ENCODE measurements around the gene DHRS12.

Gene DHRS12

DNA sequence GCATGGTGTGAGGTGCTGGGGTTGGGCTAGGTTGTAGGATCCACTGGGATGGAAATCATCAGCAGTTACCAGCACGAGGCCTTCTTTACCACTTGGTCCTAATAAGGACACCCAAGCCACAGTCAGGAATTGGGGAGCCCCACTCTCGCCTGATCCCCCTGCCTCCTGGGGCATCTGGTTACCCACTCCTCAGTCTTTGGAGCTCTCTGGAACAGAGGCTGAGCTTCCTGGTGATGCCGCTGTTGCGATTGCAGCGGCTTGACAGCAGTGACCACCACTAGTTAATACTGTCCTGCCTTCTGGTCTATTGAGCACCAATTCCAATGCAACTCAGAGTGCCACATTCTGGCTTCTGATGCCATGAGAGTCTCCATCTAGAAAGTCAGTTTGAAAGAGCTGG is 27.6 kb upstream of the DHRS12 start:
- DNase-seq (ENCODE audit: extremely low read depth, insufficient read length), result no peak
- TF ChIP-seq, protein P1, sequence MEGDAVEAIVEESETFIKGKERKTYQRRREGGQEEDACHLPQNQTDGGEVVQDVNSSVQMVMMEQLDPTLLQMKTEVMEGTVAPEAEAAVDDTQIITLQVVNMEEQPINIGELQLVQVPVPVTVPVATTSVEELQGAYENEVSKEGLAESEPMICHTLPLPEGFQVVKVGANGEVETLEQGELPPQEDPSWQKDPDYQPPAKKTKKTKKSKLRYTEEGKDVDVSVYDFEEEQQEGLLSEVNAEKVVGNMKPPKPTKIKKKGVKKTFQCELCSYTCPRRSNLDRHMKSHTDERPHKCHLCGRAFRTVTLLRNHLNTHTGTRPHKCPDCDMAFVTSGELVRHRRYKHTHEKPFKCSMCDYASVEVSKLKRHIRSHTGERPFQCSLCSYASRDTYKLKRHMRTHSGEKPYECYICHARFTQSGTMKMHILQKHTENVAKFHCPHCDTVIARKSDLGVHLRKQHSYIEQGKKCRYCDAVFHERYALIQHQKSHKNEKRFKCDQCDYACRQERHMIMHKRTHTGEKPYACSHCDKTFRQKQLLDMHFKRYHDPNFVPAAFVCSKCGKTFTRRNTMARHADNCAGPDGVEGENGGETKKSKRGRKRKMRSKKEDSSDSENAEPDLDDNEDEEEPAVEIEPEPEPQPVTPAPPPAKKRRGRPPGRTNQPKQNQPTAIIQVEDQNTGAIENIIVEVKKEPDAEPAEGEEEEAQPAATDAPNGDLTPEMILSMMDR (IDR thresholded peaks at IDR 0.05; ENCODE audit: insufficient read depth, low read length, poor library complexity, severe bottlenecking), result no peak
- no peak overlapping the region for H3K4me3 ChIP-seq (replicated peaks; ENCODE audit: low read depth, low read length)
- no peaks in the 10 kb centered on the region for H3K36me3 ChIP-seq (ENCODE audit: control insufficient read depth, insufficient read depth, low read length)
- H3K27me3 ChIP-seq (replicated peaks; ENCODE audit: control insufficient read depth, insufficient read depth, low read length), result no peaks in the 10 kb centered on the region

DNA sequence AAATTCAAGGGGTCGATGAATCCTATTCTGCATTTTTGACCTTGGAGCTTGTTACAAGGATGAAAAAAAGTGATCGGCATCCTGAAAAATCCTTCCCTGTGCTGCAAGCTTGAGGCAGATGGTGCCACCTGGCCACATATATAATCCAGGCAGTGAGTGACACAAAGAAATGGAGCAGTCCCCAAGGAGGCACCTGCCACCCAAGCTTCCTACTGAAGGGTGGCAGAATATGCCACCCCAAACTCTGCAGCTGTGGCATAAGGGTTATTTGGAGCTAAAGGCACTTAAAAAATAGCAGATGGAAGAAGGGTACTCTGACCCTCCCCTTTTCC is 25.6 kb upstream of the DHRS12 start:
- Histone ChIP-seq H3K4me3 (replicated peaks; ENCODE audit: low read depth, low read length) (no peak overlapping the region), H3K36me3 (ENCODE audit: control insufficient read depth, insufficient read depth, low read length) (no peaks in the 10 kb centered on the region), H3K27me3 (replicated peaks; ENCODE audit: control insufficient read depth, insufficient read depth, low read length) (no peaks in the 10 kb centered on the region; the same call in 1 of the 2 replicates)
- TF ChIP-seq, protein P1 (IDR thresholded peaks at IDR 0.05; ENCODE audit: insufficient read depth, low read length, poor library complexity, severe bottlenecking), result no peak
- no peak for DNase-seq (ENCODE audit: extremely low read depth, insufficient read length)

DNA sequence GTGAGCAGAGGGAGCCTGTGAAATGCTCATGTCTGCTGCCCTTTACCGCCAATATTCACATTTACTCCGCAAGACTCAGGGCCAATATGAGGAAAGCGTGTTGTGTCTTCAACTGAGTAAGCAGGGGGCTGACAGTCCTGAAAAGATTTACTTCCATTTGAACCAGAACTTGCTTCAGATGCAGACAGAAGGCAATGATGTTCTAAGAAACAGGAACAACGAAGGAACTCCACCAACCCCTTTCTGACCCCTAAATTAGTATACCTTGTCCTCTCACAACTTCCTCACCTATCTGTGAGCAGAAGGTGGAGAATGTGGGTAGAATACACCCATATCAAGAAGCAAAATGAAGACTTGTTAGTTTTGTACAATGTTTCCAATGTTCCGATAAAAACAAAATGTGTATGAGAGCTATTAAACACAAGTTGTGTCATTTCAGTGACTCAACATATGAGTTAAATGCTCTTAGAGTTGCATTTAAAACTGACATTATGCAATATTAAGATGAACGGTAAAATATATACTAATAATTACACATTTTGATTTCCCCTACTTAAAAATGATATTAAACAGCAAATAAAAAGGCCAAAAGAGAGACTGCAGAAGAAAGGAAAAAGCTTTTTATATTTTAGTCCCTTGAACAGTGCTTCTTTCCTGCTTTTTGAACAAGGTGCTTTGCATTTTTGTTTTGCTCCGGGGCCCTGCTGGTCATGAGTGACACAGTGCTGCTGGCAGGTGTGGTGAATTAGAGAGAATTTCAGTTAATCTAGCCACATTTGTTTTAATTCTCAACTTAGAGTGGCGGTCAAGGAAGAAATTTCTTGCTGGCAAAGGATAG is 25.0 kb upstream of the DHRS12 start:
- H3K36me3 ChIP-seq (ENCODE audit: control insufficient read depth, insufficient read depth, low read length), result no peaks in the 10 kb centered on the region
- H3K4me3 ChIP-seq (replicated peaks; ENCODE audit: low read depth, low read length), result no peak overlapping the region
- TF ChIP-seq, protein P1 (IDR thresholded peaks at IDR 0.05; ENCODE audit: insufficient read depth, low read length, poor library complexity, severe bottlenecking), result no peak
- DNase-seq (ENCODE audit: extremely low read depth, insufficient read length), result no peak
- no peaks in the 10 kb centered on the region; the same call in 1 of the 2 replicates for H3K27me3 ChIP-seq (replicated peaks; ENCODE audit: control insufficient read depth, insufficient read depth, low read length)

DNA sequence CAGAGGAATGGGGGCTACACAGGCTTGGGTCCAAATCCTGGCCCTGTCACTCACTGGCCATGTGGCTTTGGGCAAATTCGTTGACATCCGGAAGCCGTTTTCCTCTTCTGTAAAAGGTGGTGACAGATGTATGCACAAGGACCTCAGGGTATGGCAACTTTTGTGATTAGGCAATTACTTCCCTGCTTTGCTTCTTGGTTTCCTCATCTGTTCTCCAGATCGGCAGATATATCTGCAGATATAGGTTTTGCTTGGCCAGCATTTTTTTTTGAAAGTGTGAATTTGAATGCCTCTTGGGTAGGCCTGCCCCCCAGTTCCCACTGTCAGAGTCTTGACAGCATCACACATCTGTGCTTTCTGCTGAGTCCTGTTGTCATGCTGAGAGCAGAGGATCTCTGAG is 23.3 kb upstream of the DHRS12 start:
- H3K27me3 ChIP-seq (replicated peaks; ENCODE audit: control insufficient read depth, insufficient read depth, low read length), result no peaks in the 10 kb centered on the region; the same call in 1 of the 2 replicates
- DNase-seq (ENCODE audit: extremely low read depth, insufficient read length), result no peak
- no peaks in the 10 kb centered on the region for H3K36me3 ChIP-seq (ENCODE audit: control insufficient read depth, insufficient read depth, low read length)
- TF ChIP-seq, protein P1 (IDR thresholded peaks at IDR 0.05; ENCODE audit: insufficient read depth, low read length, poor library complexity, severe bottlenecking), result no peak
- H3K4me3 ChIP-seq (replicated peaks; ENCODE audit: low read depth, low read length), result no peak overlapping the region

DNA sequence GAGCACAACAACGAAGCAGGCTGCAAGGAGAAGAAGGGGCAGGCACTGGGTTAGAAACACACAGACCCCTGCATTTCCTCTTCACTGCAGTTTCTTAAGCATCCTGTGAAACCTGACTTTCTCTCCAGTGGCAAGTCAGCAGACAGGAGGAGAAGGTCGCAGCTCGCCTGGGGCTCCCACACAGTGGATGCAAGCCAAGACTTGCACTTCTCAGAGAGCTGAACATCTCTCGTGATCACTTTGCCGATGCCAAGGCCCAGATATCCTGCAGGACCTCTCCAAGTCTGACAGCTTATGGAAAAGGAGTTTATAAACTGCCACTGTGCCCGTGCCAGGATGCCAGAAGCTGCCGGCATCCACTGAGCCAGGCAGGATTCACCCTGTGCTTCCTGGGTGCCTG is 22.6 kb upstream of the DHRS12 start:
- TF ChIP-seq, protein P1 (IDR thresholded peaks at IDR 0.05; ENCODE audit: insufficient read depth, low read length, poor library complexity, severe bottlenecking), result no peak
- Histone ChIP-seq H3K4me3 (replicated peaks; ENCODE audit: low read depth, low read length) (no peak overlapping the region), H3K36me3 (ENCODE audit: control insufficient read depth, insufficient read depth, low read length) (no peaks in the 10 kb centered on the region), H3K27me3 (replicated peaks; ENCODE audit: control insufficient read depth, insufficient read depth, low read length) (no peaks in the 10 kb centered on the region; the same call in 1 of the 2 replicates)
- DNase-seq (ENCODE audit: extremely low read depth, insufficient read length), result no peak
